HG03196 (cell line): ENCODE results near the gene SLC5A10.
"Not testable (repeated sequence)": the region's sequence is repeated elsewhere in the genome, so short reads cannot be mapped to it uniquely, and the experiment has no call there.

Experiments used
- ATAC-seq: cut with Tn5 transposase; IDR thresholded peaks from one replicate; pipeline ENCODE4 v1.9.1; 2021; ENCODE audit not compliant: unreplicated experiment

The SLC5A10 gene

GRCh38 chr17:19016297-19016696, 64.3 kb downstream of the SLC5A10 start:
- no peak for ATAC-seq

DNA sequence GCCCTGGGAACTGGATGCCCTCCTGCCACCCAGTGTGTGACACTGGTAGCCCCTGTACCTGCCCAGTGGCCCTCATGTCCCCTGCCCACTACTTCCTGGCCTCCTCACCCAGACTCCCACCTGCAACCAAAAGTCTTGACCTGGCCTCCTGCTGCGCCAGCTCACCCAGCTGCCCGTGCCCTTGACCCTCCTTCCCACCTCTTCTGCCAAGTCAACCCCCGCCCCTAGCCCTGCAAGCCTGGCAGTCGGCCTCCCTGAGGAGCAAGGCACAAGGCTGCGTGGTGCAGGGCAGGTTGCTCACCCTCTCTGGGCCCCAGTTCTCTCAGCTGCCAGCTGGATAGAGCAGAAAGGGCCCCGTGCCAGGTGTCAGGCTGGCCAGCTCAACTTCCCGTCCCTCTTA, 64.9 kb downstream of the SLC5A10 start:
- no peak for ATAC-seq

DNA sequence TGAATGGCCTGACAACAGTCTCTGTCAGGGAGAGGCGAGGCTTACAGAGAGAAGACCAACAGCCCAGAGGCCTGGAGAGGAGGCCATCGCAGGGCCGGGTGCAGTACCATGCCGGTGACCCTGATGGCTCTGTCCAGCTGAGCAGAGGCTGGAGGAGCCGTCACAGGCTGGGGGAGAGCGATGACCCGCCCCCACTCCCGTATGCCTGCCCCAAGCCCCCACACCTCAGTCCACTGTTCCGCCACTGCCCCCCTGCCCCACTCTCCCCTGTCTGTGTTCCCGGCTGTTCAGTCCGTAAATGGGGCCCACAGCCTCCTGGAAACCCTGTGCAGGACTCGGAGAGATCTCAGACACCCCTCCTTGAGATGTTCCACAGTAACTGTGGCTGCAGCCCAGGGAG, 65.4 kb downstream of the SLC5A10 start:
- no peak for ATAC-seq

DNA sequence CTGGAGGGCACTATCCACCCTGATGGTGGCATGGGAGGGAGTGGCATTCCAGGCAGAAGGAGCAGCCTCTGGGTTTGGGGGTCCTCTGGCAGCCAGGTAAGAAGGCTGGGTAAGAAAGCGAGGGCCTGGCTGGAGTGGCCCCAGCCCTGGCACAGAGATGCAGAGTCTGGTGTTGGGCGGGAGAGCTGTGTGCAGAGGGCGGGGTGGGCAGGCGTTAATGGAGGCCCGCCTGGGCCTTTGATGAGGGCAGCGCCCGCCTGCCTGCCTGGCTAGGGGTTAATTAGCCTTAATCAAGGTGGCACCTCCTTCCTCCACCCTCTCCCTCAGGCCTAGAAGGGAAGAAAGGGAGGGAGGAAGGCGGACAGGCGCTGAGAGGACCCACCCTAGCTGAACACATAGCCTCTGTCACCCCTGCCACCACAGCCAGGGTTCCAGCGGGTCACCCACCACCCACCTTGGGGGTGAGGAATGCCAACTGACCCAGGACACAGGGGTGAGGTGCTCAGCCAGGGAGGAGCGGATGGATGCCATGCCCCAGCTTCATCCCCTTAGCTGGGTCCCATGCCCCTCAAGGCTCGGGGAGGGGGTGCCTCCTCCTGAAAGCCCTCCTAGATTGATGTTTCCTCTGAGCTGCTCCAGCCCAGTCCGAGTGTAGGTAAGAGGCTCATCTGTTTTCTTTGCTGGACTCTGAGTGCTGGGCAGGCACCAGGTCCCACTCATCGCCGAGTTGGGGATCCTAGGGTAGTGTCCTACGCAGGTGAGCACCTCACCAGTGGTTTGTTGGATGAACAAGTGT, 66.0 kb downstream of the SLC5A10 start:
- no peak for ATAC-seq

- no peak for ATAC-seq
Observed at GRCh38 chr17:19018600-19018950, 66.6 kb downstream of the SLC5A10 start.

- no peak for ATAC-seq
Observed at GRCh38 chr17:19019041-19019941, 67.3 kb downstream of the SLC5A10 start.

GRCh38 chr17:19020016-19020415, 68.1 kb downstream of the SLC5A10 start:
- no peak for ATAC-seq

- not testable (repeated sequence) for ATAC-seq
Observed at GRCh38 chr17:19021011-19021621, 69.2 kb downstream of the SLC5A10 start.

DNA sequence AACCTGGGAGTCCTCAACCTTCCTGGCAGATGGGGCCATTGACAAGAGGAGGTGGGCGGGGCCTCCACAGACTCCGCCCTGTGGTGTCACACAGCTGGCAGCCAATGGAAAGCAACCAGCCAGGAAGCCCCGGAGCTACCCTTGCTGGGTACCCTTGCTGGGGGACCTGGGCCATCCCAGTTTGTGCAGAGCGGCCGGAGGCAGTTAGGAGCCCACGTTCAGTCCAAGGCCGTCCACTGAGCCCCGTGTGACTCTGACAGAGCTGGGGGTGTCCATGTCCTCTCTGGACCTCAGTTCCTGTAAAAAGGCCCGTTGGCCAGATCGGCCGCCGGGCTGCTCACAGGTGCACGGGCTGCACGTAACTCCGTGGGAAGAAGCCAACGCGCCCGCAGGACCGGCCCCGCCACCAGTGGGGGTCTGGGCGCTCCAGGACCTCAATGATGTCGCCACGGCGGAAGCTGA, 69.7 kb downstream of the SLC5A10 start:
- ATAC-seq = no peak

DNA sequence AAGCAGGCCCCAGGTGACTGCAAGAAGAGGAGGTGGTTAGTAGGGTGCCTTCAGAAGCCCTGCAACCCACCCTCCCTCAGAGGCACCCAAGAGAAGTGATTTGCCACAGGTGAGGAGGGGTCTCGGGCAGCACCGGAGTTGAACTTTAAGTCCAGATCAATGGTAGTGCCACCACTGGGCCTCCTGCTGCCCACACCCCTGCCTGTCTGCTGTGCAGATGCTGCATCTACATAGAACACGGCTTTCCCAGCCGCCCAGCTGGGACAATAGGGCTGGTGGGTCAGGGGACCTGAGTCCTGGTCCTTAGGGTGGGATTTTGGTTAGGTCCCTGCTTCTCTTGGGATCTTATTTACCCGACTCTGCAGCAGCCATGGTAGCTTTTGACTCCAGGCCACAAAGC, 70.2 kb downstream of the SLC5A10 start:
- ATAC-seq = no peak

DNA sequence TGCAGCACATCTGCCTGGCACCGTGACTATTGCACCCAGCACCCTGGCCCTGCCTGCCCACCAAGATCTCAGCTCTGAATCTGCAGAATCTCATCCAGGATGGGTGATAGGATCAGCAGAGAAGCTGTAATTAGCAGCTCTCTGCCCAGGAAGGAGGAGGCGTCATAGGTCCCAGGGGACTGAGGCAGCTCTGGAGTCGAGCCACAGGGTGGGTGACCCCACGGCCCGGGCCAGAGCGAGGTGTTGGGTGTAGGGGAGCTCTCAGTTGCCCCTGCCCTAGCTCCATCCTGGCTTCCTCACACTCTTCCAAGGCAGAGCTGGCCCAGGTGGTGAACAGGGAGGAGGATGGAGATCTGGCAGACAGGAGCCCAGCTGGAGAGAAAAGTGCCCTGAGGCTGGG, 70.8 kb downstream of the SLC5A10 start:
- no peak for ATAC-seq

- ATAC-seq = no peak
Observed at GRCh38 chr17:19023209-19023999, 71.4 kb downstream of the SLC5A10 start.

GRCh38 chr17:19024101-19025078, 72.4 kb downstream of the SLC5A10 start:
- ATAC-seq = no peak

DNA sequence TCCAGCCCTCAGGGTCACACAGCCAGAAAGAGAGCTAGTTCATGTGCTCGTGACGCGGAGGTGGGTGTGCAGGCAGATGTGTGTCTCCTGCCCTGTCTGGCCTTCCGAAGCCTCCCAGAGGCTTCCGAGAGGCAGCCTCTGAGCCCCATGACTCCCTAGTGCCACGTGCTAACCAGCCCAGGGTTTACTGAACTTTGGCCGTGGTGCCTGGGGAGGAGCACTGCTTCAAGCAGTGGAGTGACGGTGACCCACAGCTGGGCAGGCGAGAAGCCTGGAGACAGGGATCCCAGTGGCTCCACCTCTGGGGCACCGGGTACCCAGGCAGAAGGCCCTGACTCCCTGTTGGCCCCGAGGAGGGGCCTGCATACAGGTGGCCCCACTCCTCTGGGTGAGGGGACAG, 76.7 kb downstream of the SLC5A10 start:
- not testable (repeated sequence) for ATAC-seq

DNA sequence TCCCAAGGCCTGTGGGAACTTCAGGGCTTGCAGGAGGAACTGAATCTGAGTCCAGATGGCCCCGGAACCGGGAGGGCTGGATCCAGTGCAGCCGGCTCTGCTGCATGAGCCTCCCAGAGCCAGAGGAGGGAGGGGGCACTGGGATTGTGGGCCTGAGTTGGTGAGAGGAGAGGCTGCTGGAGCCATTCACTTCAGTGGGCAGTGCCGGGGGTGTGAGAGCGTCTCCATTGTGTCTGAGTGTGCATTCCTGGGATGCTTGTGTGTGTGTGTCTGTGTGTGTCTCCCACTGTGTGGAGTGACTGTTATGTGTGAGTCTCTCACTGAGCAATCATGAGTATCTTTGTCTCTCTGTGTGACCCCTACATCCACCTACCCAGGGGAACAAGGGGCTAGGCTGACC, 77.8 kb downstream of the SLC5A10 start:
- ATAC-seq = not testable (repeated sequence)

DNA sequence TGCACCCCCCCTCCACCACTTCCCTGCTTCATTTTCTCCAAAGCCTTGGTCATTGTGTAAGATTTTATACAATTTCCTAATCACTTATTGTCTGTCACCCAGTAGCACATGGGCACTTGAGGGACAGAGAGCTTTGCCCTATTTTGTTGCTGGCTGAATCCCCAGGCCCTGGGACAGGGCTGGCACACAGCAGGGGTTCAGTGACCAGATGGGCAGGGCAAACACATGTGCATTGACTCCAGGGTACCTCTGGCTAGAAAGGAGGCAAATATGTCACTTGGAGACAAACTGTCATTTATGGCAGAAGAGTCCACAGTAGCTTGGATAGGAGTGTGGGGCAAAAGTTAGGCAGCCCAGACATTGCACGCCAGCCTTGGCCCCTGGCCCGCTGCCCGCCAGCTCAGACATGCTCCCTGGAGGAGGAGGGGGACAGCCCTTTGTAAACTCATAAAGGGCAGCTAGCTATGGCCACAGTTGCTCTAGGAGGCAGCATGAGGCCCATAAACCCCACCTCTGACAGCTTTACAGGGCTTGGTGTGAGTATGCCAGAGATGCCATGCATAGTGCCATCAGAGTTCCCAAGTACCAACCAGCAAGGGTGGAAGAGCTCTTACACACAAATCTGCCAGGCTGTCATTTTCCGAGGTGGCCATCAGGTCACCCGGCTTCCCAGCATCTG, 78.9 kb downstream of the SLC5A10 start:
- ATAC-seq = not testable (repeated sequence)

GRCh38 chr17:19031729-19032128, 79.8 kb downstream of the SLC5A10 start:
- not testable (repeated sequence) for ATAC-seq

DNA sequence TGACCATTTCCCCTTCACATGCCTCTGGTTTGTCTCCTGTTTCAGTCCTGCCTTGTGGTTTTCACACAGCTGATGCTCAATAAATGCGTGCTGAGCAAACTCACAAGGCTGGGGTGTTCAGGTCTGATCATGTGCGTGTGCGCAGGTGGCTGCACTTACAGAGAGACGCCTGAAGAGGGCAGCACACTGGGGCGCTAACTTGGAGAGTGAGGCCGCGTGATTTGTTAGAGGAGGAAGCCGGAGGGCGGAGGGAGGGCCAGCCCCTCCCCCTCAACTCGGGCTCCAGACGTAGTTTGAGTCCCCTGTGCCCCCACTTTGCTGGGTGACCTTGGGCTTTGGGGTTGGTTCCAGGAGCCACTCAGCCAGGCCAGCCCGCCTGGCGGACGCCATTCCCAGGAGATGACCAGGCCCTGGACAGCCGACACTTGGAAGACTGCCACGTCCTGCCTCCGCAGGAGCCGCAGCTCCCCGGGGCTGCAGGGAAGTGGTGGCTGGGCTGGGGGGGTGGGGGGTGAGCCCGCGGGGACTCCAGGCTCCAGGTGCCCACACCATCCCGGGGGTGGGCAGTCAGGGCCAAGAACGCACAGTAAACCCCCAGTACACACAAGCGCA, 80.5 kb downstream of the SLC5A10 start:
- ATAC-seq = not testable (repeated sequence)

DNA sequence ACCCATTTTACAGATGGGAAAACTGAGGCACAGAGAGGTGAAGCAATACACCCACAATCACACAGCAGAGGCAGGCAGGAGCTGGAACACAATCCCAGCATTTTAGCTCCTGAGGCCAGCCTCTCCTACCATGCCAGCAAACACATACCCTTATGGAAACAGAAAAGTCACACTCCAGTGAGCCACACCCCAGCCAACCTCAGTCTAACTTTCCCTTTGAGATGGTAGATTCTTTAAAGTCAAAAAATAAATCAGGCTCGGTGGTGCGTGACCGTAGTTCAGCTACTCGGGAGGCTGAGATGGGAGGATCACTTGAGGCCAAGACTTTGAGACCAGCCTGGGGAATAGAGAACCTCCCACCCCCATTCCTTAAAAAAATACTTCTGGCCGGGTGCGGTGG, 84.2 kb downstream of the SLC5A10 start:
- ATAC-seq = not testable (repeated sequence)
